ENCODE results near the gene PIR. TPM values are rescaled to one million over a fixed set of nuclear protein-coding genes. Genes with fewer than 3 reads are reported as not detected.

Gene PIR
- total and polyA plus RNA-seq, 4 donors, result 8.3 to 29.1 (median 13.4) TPM

- no peak for DNase-seq
- ATAC-seq (ENCODE audit: insufficient read depth, low FRiP score), result no peak
- Histone ChIP-seq H3K36me3 (ENCODE audit: control insufficient read depth in 4 of 4, insufficient read depth in 4 of 4, low read length in 4 of 4) (no peaks in the 10 kb centered on the region), H3K4me3 (no peak overlapping the region), H3K9ac (ENCODE audit: insufficient read depth in 1 of 2, low read length in 2 of 2) (no peak overlapping the region), H3K27me3 (ENCODE audit: control insufficient read depth in 3 of 3, insufficient read depth in 3 of 3, low read length in 2 of 3) (peaks cover 0 to 43% (median 17%) of the 10 kb centered on the region in 3 donors), H3K4me1 (ENCODE audit: control insufficient read depth in 5 of 5, insufficient read depth in 5 of 5, low read length in 5 of 5) (peaks cover 0 to 7% (median 0%) of the 10 kb centered on the region in 5 donors), H3K27ac (ENCODE audit: low read depth in 1 of 2, low read length in 1 of 2) (no peak overlapping the region), H3K9me3 (ENCODE audit: control insufficient read depth in 4 of 4, insufficient read depth in 3 of 4, low read length in 3 of 4) (no peaks in the 10 kb centered on the region)
- 60 to 92% methylated on average over 2 of the region's 2 CpGs for WGBS, 2 donors
- TF ChIP-seq, protein P1, sequence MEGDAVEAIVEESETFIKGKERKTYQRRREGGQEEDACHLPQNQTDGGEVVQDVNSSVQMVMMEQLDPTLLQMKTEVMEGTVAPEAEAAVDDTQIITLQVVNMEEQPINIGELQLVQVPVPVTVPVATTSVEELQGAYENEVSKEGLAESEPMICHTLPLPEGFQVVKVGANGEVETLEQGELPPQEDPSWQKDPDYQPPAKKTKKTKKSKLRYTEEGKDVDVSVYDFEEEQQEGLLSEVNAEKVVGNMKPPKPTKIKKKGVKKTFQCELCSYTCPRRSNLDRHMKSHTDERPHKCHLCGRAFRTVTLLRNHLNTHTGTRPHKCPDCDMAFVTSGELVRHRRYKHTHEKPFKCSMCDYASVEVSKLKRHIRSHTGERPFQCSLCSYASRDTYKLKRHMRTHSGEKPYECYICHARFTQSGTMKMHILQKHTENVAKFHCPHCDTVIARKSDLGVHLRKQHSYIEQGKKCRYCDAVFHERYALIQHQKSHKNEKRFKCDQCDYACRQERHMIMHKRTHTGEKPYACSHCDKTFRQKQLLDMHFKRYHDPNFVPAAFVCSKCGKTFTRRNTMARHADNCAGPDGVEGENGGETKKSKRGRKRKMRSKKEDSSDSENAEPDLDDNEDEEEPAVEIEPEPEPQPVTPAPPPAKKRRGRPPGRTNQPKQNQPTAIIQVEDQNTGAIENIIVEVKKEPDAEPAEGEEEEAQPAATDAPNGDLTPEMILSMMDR (IDR thresholded peaks at IDR 0.05; ENCODE audit: control extremely low read depth, extremely low read depth), result no peak
Observed at GRCh38 chrX:15410947-15411346, 82.2 kb downstream of the PIR start.

DNA sequence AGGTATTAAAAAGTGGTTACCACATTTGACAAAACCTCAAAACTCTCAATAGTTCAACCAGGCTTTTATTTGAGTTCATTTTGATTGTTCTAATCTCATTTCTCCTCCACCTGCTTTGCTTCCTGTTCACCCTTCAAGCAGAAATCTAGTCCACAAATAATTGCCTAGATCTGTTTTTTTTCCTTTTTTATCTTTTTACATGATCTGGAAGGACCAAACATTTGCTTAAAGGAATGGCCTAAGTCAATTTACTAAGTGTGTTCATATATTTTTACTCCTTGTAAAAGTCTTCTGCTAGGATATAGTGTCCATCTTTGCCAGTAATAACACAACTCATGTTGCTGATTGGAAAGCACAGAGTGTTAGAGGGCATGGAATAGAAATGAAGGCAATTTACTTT, 82.7 kb downstream of the PIR start:
- DNase-seq, result no peak
- H3K4me3 ChIP-seq, result no peak overlapping the region
- no peaks in the 10 kb centered on the region for H3K36me3 ChIP-seq (ENCODE audit: control insufficient read depth in 4 of 4, insufficient read depth in 4 of 4, low read length in 4 of 4)
- H3K27ac ChIP-seq (ENCODE audit: low read depth in 1 of 2, low read length in 1 of 2), result no peak overlapping the region
- TF ChIP-seq, protein P1 (IDR thresholded peaks at IDR 0.05; ENCODE audit: control extremely low read depth, extremely low read depth), result no peak
- H3K9me3 ChIP-seq (ENCODE audit: control insufficient read depth in 4 of 4, insufficient read depth in 3 of 4, low read length in 3 of 4), result no peaks in the 10 kb centered on the region
- H3K27me3 ChIP-seq (ENCODE audit: control insufficient read depth in 3 of 3, insufficient read depth in 3 of 3, low read length in 2 of 3), result peaks cover 0 to 39% (median 17%) of the 10 kb centered on the region in 3 donors
- ATAC-seq (ENCODE audit: insufficient read depth, low FRiP score), result no peak
- peaks cover 0 to 13% (median 0%) of the 10 kb centered on the region in 5 donors for H3K4me1 ChIP-seq (ENCODE audit: control insufficient read depth in 5 of 5, insufficient read depth in 5 of 5, low read length in 5 of 5)
- no peak overlapping the region for H3K9ac ChIP-seq (ENCODE audit: insufficient read depth in 1 of 2, low read length in 2 of 2)

DNA sequence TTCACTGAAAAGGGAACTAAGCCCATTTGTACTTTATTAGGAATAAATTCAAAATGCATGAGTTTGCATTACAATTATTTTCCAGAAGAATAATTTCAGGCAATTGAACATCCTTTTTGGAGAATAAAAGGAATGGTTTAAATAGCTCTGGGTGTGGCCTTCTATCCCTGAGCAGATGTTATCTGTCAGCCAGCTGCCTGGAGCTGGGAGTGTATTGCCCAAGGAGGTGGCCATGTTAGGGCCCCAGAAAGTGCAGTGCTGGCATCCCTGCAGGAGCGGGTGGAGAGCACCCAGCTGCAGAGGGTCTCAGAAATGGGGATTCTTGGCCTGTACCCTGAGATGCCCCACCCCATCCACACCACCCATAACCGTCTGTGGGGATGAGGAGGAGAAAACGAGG, 87.3 kb downstream of the PIR start:
- 56 to 93% methylated on average over 3 of the region's 3 CpGs for WGBS, 2 donors
- H3K9ac ChIP-seq (ENCODE audit: insufficient read depth in 1 of 2, low read length in 2 of 2), result no peak overlapping the region
- TF ChIP-seq, protein P1 (IDR thresholded peaks at IDR 0.05; ENCODE audit: control extremely low read depth, extremely low read depth), result no peak
- no peaks in the 10 kb centered on the region for H3K9me3 ChIP-seq (ENCODE audit: control insufficient read depth in 4 of 4, insufficient read depth in 3 of 4, low read length in 3 of 4)
- peaks cover 0 to 37% (median 13%) of the 10 kb centered on the region in 3 donors for H3K27me3 ChIP-seq (ENCODE audit: control insufficient read depth in 3 of 3, insufficient read depth in 3 of 3, low read length in 2 of 3)
- no peaks in the 10 kb centered on the region for H3K36me3 ChIP-seq (ENCODE audit: control insufficient read depth in 4 of 4, insufficient read depth in 4 of 4, low read length in 4 of 4)
- H3K4me3 ChIP-seq, result no peak overlapping the region
- H3K4me1 ChIP-seq (ENCODE audit: control insufficient read depth in 5 of 5, insufficient read depth in 5 of 5, low read length in 5 of 5), result peaks cover 0 to 25% (median 2%) of the 10 kb centered on the region in 5 donors
- DNase-seq (peak; percentile 73 to 89 (median 86)), ATAC-seq (ENCODE audit: insufficient read depth, low FRiP score) (no peak)
- no peak overlapping the region for H3K27ac ChIP-seq (ENCODE audit: low read depth in 1 of 2, low read length in 1 of 2)

Measured in lung (tissue), 12 donors.